HG02840 (cell line): Measurements from ENCODE around the gene SPEM2.

Experiments used
- ATAC-seq: cut with Tn5 transposase; IDR thresholded peaks from one replicate; pipeline ENCODE4 v1.9.1; 2021; ENCODE audit warnings: mild to moderate bottlenecking, moderate library complexity, moderate number of reproducible peaks; ENCODE audit not compliant: unreplicated experiment, low FRiP score

SPEM2 gene

DNA sequence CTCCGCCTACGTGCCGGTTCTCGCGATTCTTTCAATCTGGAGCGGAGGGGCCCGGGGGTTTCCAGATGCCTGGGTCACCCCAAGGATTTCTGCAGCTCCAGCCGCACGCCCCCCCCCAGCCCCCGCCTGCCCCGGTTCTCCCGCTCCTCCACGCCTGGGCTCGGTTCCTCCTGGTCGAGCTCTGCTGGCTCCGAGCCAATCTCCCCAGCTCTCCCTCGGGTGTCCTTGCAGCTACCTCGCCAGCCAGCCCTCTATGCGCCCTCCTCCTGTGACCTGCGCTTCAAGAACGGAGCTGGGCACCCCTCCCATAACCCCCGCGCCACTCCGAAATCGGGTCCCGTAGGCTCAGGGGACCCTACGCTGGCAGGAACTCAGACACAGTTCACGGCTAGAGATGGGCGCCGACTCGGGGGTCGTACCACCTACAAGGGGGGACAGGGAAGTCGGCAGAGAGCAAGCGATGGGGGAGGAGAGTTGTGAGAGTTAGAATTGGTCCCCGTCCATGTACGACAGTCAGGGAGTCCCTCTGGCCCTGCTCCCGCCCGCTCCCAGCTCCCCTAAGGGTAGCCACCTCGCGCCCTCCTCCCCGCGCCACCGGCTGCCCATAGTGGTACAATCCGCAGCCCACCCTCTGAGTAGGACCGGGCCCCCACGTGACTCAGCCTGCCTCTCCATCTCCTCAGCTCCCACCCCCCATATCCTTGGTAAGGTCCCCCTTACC is 14.9 kb downstream of the SPEM2 start:
- ATAC-seq = no peak

DNA sequence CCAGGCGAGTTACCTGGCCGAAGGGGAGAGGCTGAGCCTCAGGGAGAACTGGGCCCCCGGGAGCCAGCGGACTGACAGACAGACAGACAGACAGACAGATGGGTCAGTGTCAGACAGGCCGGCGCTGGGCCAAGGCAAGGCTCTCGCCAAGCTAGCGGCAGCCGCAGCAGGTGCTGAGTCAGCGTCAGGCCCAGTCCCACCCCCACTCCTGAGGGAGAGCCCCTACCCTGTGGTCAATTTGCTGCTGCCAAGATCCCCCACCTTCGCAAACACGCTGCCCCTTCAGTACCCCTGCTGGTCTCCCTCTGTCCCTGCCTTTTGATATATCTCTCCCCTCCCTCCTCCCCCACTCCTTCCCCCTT is 15.4 kb downstream of the SPEM2 start:
- ATAC-seq = no peak

GRCh38 chr17:7441266-7441665 is 15.8 kb downstream of the SPEM2 start:
- no peak for ATAC-seq

DNA sequence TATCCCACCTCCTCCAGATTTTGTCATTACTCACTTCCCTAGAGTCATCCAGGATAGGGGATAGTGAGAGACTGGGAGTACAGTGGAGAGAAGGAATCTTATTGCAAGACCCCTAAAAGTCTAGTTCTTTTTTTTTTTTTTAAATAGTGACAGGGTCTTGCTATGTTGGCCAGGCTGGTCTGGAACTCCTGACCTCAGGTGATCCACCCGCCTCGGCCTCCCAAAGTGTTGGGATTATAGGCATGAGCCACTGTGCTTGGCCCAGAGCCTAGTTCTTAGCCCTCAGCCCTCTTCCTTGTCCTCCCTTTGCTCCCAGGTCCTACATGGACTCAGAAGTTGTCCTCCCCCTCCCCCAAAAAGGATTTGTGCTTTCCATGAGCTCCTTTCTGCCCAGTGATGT is 16.7 kb downstream of the SPEM2 start:
- no peak for ATAC-seq

DNA sequence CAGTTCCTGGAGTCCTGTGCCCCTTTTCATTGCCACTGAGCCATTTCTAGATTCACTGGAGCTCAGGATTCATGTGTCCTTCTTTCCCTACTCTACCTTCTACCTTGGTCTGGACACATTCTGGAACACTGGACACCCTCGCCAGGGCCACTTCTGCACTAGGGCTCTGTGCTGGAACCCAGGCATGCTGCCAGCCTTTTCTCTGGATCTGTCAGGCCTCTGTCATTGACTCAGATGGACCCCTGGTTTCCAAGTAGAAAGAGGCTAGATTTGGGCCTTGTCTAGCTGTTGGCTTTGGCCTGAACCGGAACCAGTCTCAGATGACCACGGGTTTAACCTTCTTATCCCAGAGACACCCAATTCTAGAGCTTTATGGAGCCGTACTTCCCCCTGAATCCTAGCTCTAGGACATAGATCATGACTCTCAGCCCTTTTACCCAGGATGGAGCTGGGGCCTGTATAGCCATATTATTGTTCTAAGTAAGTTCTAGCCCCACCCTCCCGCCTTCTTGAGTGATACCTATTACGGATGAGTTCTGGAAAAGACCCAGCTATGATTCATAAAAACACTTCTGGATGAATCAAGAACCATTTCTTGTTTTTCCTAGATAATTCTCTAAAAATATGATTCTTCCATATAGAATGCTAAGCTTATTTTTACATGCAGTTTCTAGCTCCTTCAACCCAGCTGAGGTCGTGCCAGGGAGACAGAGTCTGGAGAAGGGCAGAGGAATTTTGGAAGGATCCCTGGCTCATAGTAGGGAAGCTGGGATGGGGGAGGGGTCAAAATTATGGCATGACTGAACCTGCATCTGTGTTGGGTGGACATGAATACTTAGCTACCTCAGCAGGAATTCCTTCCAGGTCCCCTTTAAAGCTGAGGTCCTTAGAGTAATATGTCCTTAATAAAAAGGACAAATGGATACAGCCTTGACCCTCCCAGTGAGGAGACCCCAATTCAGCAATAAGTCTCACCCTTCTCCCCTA is 18.4 kb downstream of the SPEM2 start:
- no peak for ATAC-seq

GRCh38 chr17:7444682-7445618 is 19.5 kb downstream of the SPEM2 start, which contains the start of gene CHRNB1:
Gene CHRNB1 (plus strand): TSS chr17:7445061. CDS start chr17:7445128, 67 bp downstream.
- no peak for ATAC-seq

- ATAC-seq = no peak
Observed at GRCh38 chr17:7445619-7445968, 20.2 kb downstream of the SPEM2 start.

GRCh38 chr17:7448461-7448860 is 23.0 kb downstream of the SPEM2 start:
- ATAC-seq = no peak

DNA sequence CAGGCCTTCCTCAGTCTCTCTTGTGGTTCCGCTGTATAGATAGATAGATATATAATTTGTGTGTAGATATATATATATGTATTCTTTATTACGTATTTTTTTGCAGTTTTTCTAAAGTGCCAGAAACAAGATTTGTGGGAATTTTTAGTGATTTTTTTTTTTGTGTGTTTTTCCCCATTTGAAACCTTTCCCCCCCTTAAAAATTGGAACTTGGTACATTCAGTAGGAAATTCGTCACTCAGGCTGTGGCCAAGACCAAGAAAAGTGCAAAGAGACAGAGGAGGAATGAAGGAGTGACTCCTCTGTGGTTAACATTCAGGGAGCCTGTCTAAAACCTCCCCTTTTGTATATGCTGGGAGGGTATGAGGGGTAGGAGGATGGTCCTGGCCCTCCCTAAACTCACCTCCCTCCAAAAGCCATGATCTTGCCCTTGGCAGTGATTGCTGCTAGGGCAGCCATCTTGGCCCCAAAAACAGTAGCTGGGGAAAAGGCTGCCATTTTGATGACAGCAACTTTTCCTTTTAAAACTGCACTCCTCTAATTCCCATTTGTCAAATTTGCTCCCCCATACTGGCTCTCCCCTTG is 34.6 kb downstream of the SPEM2 start:
- no peak for ATAC-seq

GRCh38 chr17:7460850-7461660 is 35.6 kb downstream of the SPEM2 start:
- no peak for ATAC-seq

DNA sequence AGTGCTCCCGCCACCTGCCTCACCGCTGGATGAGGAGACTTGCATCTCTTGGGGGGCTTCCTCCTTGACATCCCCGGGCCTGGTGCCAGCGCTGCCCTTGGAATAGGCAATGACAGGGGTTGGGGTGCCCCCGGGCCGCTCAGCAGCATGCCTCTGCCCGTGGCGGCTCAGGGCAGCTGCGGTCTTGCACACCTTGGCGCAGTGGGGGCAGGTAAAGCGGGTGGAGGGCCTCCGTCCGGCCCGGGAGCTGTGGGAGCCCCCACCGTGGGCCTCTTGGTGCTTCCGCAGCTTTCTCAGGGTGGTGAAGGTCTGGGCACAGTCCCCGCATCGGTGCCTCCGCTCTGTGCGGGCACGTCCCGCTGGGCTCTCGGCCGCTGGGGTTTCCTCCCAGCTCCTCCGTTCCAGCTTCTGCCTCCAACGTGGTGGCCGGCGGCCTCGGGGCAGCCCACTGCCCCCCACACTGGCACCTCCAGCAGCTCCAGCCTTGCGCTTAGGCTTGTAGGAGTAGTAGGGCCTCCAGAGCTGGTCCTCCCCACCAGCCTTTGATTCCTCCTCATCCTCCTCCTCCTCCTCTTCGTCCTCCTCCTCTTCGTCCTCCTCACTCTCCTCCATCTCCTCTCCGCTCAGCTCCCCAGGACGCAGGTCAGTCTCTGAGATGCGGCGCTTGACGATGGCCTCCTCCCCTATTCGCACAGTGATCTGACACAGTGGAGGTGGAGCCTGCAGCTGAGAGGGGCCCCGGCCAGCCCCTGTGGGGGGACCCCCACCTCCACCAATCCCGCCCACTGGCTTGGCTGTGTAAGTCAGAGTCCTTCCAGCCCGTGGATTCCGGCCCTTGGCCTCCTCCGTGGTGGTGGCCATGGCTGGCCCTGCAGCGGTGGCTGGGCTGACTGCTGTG is 37.3 kb downstream of the SPEM2 start:
- no peak for ATAC-seq

DNA sequence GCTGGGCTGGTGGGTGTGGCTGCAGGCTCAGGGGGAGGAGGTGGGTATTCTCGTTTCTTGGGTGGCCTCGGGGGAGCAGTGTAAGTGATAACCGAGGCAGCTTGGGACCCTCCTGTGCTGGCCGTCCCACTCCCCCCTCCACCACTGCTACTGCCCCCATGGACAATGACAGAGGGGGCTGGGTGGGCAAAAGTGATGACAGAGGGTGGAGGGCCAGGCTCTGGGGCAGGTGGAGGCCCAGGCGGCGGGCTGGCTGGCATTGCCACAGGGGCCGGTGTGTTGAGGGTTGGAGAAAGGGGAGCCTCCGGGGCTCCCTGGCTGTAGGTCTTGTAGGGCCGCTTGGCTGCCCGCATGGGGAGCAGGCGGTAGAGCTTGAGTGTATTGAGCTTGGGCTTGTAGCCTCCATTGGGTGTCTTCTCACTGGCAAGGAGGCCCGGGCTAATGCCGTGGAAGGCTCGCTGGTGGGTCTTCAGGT is 38.0 kb downstream of the SPEM2 start:
- ATAC-seq = no peak

- ATAC-seq = no peak
Observed at GRCh38 chr17:7464081-7464480, 38.7 kb downstream of the SPEM2 start.

DNA sequence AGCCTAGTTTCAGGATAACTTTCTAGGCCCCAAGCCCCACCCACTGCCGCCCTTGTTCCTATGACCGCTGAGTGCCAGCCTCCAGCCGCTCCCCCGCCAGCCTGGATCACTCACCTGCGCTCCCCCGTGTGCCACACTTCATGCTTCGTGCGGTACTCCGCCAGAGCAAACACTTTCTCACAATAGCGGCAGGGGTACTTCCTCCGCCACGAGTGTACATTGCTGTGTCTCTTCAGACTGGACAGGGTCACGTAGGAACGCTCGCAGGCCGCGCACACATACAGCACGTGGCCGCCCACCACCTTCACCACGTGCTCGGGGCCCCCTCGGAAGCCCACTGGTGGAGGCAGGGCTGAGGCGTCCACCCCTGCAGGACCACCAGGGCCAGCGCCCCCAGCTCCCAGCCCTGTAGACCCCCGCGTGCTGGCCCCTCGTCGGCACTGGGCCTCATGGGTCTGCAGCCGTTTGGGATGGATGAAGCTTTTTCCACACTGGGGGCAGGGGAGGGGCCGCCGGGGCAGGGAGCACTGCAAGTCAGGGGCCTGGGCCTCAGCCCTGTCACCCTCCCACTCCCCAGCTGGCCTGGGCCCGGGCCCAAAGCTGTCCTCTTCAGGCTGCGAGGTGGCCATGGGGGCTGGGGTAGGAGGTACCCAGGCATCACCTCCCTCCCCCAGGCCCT is 40.3 kb downstream of the SPEM2 start:
- ATAC-seq = no peak

- no peak for ATAC-seq
Observed at GRCh38 chr17:7466318-7466638, 40.9 kb downstream of the SPEM2 start.

- ATAC-seq = no peak
Observed at GRCh38 chr17:7466639-7467341, 41.4 kb downstream of the SPEM2 start.

DNA sequence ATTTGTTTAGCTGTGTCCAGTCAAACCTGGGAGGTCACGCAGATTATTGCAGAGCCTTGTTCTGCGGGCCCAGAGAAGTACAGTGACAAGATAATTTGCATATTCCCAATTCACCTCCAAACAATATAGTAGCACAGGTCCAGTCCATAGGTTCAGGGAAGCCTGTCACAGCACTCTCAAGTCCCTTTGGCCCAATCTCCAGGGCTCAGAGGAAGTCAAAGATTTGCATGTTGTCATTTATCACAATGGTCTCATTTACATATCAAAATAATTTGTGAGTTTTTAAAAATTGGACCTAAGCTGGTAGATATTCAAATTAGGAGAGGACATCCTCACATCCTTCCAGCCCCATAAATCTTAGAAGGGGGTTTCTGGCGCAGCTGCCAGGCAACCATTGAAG is 42.1 kb downstream of the SPEM2 start:
- no peak for ATAC-seq
